Femur (tissue), 1 donor: ENCODE measurements around the gene PTPRN2.
"Not testable (repeated sequence)": the region's sequence is repeated elsewhere in the genome, so short reads cannot be mapped to it uniquely, and the experiment has no call there.

Experiments
- DNase-seq: peaks from one replicate; pipeline ENCODE4 v3.0.0-alpha.2; 2017

Gene PTPRN2

DNA sequence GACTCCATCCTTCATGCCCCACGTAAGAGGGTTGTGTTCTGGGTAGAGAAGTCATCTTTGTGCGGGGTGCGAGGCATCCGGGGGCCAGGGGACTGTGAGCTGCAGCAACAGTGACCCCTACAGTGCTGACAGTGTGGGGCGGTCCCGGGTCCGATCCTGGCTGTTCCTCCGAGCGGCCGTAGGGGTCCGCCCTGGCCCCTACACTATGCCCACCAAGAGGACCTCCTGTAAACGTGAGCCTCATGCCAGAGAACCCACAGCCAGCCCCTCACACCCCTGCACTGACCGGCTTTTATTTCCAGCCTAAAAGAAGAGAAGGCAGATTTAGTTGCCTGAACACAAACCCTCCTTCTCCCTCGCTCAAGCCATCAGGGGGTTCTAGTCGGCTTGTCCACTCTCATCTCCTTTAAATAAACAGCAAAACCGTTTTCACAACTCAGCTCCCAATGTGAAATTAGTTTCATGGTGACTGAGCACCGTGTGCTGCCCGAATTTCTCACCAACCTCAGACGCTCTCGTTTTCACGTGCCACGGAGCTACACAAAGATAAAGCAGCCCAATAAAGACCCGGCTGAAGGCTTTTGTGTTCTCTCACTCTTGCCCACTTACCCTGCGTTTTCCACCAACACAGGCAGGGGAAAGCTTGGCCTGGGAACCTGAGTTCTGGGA is 588.6 kb downstream of the PTPRN2 start:
- no peak for DNase-seq

DNA sequence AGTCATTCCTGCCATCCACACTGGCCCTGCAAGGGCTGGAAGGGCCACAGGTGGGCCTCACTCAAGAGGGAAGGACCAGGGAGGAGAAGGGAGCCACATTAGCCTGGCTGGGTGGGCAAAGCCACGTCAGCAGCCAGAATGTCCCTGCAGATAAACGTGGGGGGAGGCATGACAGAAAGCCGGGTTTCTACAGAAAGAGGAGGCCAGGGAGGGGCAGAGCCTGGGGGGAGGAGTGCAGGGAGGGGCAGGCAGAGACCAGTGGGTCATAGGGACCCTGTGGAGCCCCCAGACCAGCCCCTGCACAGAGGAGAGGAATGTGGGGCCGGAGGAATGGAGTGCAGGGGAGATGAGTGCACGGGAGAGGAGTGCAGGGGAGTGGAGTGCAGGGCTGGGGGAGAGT is 590.2 kb downstream of the PTPRN2 start:
- DNase-seq, result no peak

DNA sequence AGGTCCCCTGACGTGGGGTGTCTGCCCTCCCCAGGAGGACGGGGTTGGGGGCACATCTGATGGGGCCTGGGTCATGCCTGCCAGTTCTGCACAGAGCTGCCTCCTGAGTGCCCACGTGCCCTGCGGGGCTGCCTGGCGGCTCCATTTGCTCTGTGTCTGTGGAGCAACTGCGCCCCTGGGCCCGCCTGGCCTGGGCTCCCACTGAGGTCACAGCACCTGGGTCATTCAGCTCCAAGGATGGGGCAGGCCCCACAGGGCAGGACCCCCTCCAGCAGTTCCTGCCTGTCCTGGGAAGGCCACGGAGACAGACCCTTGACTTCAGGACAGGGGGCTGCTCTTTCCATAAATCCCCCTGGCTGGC is 590.6 kb downstream of the PTPRN2 start:
- no peak for DNase-seq

DNA sequence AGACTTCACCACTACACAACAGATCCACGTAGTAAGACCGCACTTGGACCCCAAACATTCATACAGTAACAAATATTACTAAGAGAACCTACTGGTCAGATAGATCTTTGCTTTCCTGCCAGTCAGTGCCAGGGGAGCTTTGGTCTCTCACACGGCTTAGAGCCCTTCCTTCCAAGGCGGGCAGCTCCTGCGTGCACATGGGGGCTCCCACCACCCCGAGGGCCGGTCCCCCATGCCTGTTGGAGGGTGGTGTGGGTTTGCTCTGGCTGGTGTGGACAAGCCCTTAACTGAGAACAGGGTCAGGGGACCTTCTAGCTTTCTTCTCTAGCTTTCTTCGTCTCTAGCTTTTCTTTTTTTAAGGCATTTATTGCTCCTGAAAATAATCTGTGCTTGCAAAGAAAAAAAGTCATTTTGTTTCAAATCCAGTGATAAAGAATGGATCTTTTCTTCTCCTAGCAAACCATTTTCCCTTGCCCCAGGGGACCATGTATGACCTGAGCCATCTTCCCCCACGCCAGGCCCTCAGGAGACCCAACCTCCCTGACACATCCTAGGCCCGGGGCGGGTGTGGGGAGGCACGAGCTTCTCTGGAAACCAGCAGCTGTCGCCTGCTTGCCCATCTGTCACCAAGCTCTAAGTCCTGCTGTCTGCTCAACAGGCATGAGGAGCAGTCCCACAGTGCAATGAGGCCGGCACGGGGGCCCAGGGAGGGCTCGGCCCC is 591.1 kb downstream of the PTPRN2 start:
- no peak for DNase-seq

DNA sequence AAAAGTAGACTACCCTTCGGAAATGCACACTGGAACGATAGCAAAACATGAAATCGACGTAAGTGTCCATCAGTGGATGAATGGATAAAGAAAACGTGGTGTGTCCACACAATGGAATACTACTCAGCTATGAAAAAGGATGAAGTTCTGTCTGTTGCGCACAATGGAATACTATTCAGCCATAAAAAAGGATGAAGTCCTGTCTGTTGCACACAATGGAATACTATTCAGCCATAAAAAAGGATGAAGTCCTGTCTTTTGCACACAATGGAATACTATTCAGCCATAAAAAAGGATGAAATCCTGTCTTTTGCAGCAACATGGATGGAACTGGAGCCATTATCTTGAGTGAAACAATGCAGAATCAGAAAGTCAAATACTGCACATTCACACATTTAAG is 591.8 kb downstream of the PTPRN2 start:
- no peak for DNase-seq

DNA sequence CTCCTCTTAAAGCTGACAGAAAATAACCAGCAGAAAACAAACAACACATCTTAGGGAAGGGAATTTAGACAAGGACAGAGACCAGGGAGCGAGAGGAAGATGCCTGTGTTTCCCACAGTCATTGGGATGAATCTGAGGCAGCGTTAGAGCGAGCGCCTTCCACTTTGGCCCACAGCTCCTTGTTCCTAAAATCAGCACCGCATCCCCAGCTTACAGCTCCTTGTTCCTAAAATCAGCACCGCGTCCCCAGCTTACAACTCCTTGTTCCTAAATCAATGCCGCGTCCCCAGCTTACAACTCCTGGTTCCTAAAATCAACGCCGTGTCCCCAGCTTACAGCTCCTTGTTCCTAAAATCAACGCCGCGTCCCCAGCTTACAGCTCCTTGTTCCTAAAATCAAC is 593.3 kb downstream of the PTPRN2 start:
- no peak for DNase-seq

DNA sequence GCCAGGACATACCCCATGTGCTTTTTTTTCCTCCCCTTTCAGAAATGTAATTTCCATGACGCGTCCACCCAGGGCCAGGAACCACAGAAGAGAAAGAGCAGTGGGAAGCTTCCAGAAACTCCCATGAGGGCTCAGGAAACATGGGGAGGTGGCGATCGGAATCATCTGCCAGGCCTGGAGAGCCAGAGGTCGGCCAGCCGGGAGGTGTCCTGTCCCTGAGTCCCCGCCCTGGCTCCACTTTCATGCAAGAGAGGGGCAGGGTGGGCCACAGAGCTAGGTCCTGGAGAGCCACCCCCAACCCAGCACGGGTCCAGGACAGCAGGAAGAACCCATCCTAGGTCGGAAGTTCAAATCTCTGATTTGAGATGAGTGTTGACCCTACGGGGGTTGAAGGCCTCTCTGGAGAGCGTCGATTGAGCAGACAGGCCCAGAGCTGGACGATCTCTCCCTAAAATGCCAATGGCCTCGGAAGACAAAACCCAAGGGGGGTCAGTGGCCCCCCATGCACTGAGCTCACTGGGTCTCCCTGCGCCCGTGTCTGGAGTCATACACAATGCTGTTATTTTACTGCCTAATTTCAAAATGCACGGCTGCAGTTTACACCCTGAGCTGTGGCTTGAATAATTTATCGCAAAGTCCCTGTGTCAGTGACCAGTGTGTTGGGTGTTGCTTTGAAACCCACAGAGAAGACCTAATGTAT is 594.1 kb downstream of the PTPRN2 start:
- no peak for DNase-seq

DNA sequence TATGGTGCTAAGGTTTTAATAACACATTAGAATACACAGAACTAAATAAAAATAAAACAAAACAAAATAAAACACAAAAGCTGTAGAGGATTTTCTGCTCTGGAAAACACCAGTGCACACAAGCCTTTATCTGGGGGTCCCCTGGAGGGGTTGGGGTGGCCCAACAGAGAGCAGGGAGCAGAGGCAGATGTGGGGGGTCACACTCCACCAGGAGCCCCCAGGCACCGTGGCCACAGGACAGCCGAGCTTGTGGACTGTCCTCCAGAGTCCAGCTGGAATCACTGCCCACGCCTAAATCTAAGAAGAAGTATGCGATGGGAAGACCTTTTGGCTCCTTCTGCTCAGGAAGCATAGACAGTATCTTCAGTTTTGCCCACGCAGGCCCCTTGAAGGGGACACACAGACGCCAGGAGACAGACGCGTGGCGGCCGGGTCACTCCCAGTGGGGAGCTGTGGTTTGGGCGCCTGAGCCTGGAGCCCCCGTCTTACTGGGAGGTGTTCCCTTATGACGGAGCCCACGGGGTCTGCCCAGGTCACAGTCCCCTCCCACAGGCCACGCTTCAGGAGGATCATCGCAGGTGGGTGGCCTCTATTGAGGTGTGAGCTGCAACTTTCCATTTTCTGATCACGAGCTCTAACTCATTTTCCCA is 595.0 kb downstream of the PTPRN2 start:
- DNase-seq, result no peak

DNA sequence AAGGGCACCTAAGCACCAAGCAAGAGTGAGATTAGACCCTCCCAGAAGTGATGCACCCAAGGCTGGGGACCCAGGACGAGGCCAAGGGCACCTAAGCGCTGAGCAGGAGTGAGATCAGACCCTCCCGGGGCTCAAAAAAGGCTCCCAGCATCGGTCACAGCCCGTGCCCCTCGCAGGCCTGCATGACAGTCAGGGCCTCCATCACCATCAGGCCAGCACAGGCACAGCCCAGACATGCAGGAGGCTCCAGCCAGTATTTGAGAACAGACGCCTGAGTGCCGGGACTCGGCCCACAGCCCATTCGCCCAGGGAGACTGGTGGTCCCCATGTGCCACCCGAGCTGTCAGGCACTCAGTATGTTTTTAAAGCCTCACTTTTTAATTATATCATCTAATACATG is 595.9 kb downstream of the PTPRN2 start:
- DNase-seq, result no peak

DNA sequence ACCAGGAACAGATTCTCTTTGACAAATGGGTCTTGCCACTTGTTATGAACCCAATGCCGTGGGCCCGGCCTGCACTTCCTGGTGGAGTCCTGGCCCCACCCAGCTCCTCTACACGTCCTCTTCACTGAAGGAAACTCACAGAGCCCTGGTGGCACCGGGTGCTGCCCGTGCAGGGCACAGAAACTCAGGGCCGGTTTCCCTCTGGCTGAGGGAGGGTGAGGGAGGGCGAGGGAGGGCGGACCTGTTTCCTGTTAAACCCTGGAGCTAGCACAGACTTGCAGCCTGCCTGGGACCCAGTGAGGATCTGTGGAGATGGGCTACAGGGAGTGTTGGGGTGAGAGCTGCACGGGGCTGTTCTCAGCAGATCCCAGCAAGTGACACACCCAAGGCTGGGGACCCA is 596.3 kb downstream of the PTPRN2 start:
- DNase-seq, result no peak

DNA sequence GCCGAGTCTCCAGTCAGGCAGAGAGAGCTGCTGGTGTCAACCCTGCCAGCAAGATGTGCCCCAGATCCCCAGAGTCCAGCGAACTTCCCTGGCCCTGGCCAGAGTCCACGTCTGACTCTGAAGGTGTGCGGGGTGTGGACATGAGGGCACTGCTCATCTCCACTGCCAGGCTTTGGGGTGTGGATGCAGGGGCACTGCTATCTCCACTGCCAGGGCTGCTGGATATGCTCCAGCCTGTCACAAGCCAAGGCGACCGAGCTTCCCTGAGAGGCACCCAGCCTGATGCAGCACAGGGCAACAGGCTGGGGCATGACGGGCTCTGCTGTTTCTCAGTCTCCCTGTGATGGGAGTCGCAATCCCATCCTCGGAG is 596.8 kb downstream of the PTPRN2 start:
- no peak for DNase-seq

DNA sequence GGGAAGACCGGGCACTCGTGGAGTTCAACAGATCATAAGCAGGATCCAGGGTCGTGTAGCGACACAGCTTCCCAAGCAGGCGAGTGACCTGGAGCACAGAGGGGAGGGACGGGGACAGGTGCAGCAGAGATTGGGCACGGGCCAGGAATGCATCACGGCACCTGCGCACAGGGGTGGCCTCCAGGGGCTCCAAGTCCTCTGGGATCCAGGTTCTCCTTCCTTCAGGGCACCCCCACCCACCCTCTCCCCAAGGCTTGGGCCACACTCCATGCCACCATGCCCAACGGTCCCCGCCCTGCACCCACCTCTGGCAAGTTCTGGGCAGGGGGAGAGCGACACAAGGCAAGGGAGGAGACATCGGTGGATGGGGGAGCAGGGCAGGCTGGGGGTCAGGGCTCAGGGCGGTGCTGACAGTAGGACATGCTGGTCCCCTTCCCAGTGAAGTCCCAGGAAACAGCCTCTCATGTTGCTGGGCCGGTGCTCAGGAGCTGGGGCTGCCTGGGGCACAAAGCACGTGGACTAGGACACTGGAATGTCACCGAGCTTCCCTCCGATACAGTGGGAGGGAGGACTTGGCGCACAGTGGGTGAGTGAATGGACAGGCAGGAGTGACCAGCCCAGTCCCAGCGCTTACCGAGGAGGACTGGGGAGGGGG is 597.3 kb downstream of the PTPRN2 start:
- DNase-seq, result no peak

DNA sequence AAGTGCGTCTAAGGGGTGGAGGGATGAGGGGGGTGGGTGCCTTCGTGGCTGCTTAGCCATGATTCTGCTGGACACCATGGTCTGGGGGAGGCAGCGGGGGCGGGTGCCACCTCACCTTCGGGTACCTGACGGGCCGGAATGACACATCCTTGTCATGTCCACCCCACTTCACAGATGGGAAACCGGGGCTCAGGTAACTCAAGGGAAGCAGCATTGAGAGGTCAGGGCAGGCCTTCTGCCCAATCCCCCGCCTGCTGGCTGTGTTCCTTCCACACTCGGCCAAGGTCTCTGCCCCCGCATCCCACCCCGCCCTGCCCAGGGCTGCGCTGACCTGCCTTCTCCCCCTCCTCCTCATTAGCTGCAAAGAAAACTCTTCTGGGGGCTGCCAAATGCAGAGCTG is 598.0 kb downstream of the PTPRN2 start:
- DNase-seq, result no peak

DNA sequence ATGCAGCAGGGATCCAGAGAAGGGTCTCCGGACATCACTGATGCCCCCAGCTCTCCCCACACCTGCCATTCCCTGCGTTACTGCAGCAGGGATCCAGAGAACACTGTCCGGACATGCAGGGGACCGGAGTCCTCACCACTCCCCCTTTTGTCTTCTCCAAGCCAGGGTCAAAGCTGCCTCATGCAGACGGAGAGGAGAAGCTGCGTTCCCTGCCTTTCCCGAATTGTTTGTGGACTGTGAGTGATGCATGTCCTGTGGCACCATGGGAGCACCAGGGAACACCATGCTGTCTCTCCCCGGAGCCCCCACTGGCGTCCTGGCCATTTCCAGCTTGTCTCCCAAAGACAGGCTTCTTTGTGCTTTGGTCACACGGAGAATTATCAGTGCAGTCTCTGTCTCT is 599.7 kb downstream of the PTPRN2 start:
- no peak for DNase-seq

DNA sequence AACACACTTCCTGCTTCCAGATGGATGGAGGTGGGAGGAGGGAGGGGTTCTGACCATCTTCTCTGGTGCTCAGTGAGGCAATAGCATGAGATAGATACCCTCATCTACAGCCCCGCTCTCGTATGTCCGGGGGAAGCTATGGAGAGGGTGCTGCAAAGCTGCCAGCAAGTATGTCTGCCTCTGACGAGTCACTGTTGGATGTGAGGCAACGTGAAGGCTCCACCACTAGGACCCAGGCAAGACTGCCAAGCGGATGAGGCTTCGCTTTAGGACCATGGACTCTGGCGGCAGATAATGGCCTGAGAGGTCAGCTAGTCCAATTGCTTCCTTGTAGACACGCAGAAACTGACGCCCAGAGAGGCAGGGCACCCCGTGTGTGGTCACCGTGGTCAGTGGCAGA is 601.6 kb downstream of the PTPRN2 start:
- DNase-seq, result no peak

DNA sequence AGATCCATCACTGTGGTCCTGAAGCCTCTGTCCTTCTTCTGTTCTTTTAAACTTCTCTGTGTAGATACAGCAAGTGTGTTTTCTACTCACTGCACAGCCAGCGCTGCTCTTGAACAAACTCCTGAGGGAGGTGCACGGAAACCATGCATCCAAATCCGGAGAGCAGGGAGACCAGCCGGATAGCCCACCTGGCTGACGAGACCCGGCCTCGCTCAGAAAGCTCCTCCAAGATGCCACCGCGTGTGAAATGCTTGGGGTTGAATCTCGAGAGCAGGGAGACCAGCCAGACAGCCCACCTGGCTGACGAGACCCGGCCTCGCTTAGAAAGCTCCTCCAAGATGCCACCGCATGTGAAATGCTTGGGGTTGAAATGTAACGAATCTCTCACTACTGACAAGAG is 602.0 kb downstream of the PTPRN2 start:
- DNase-seq, result no peak

DNA sequence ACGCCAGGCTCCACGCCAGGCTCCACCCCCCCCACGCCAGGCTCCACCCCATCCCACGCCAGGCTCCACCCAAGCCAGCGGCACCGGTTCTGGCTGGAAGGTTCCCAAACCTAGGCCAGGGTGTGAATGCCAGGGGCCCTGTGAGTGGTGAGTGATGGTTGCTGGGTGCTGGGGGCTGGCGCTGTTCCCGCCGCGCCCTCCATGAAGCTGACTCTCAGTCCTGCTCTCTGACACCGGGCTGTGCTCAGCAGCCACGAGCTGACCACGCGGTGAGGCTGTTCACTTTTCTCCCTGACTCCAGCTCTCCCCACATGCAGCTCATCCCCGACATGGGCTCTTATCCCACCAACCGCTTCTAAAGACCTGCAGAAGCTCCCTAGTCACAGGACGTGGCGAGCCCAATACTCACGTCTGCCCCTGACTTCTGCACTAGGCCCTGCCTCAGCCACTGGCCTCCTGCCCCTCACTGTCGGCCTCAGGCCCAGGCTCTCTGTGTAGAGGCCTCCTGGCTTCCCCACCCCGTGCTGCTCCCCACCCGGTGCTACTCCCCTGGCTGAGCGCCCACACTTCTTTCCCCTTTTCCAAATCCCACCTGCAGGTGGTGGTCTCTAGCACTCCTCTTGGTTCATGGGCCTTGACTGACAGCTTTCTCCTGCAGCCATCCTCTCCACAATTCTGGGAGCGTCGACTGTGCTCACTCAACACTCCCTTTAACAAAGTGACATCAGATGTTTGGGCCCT is 603.0 kb downstream of the PTPRN2 start:
- DNase-seq, result no peak

DNA sequence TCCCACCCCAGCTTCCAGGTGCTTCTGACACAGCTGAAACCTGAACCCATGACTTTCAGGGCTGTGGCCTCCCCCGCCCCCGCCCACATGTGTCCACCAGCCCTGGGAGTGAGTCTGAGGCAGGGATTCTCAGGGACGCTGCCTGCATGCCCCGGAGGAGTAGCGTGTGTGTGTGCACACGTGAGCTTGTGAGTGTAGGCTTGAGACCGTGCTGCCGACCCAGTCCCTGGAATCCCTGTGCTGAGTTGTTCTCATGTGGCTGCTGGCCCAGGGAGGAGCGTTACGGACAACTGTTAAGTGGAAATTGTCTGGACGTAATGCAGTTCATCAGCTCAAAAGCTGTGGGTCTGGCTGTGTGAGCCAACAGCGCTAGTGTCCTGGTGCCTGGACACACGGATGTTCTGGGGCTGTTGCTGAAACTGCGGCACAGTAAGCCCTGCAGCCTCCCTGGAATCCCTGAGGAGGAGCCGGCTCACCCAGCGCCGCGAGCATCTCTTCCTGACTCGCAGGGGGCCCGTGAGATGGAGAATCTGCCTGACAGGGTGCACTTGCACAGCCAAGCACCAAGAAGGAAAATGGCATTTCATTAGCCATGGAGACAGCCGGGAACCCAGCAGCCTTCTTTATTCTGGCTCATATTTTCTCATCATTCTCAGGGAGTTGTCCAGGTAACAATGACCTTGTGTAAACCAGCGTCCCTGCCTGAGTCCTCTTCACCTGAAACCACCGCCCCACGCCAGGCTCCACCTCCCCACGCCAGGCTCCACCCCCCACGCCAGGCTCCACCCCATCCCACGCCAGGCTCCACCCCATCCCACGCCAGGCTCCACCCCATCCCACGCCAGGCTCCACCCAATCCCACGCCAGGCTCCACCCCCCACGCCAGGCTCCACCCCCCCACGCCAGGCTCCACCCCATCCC is 603.9 kb downstream of the PTPRN2 start:
- no peak for DNase-seq

DNA sequence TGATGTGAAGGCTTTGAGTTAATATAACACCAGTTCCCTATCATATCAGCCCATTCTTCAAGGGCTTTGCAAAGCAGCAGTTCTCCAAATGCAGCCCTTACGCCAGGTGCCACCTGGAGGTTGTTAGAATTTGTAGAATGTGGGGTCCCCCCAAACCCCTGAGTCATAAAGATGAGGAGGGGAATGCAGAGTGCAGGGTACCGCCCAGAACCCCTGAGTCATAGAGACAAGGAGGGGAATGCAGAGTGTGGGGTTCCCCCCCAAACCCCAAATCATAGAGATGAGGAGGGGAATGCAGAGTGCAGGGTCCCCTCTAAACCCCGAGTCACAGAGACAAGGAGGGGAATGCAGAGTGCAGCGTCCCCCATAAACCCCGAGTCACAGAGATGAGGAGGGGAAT is 605.8 kb downstream of the PTPRN2 start:
- no peak for DNase-seq

DNA sequence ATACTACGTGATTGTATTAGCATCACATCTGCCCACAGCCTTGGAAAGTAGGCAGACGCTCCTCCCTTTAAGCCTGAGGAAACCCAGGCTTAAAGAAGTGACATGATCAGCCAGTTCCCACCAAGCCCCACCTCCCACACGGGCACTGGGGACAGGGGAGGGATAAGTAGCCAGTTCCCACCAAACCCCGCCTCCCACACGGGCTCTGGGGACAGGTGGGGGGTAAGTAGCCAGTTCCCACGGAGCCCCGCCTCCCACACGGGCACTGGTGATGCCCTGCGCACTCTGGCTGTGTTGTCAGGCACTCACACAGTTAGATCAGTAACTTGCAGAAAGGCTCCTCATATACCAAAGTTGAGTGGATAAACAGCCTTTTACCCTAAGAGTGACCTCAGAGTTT is 606.8 kb downstream of the PTPRN2 start:
- DNase-seq, result no peak

DNA sequence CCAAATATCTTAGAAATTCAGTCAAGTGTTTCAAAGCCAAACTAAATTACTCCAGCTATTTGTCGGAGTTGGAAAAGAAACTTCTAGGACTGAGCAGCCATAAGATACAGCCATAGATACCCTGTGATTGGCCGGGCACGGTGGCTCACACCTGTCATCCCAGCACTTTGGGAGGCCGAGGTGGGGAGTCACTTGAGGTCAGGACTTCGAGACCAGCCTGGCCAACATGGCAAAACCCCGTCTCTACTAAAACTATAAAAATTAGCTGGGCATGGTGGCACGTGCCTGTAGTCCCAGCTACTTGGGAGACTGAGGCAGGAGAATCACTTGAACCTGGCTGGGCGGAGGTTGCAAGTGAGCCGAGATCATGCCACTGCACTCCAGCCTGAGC is 607.3 kb downstream of the PTPRN2 start:
- DNase-seq, result not testable (repeated sequence)
